Lower leg skin (tissue), 4 donors: ENCODE results near the gene HAO1. TPM values are rescaled to one million over a fixed set of nuclear protein-coding genes. Genes with fewer than 3 reads are reported as not detected.

Experiments used
- DNase-seq, 2 donors: peaks; one replicate each; pipeline ENCODE4 v3.0.0-alpha.2; 2019; ENCODE audit warnings: low spot score in 2 of 2
- H3K4me3 ChIP-seq: fragments of 200-600 bp; sonication (generic); 2 replicates; pipeline ENCODE4 v1.5.1; 2017; ENCODE audit warnings: mild to moderate bottlenecking, low read depth; ENCODE audit not compliant: poor library complexity, severe bottlenecking
- CTCF ChIP-seq, 3 donors: fragments of 450-650 bp; IDR thresholded peaks; one replicate each; pipeline ENCODE4 v1.5.1; 2016; ENCODE audit warnings: antibody characterized with exemption in 3 of 3, mild to moderate bottlenecking in 3 of 3, moderate library complexity in 2 of 3
- POLR2A ChIP-seq, 2 donors: fragments of 450-650 bp; IDR thresholded peaks; one replicate each; pipeline ENCODE4 v1.6.1; 2016 to 2017; ENCODE audit warnings: antibody characterized with exemption in 2 of 2, mild to moderate bottlenecking in 1 of 2, moderate library complexity in 1 of 2
- WGBS, 2 donors: methylation state at CpG; one replicate each; pipeline ENCODE4 v1.1.5; 2018; 5-methylcytosine and 5-hydroxymethylcytosine counted together
- intact Hi-C: fragments of 100-400 bp; cut with DNase I; formaldehyde crosslinking; loops from one replicate; pipeline ENCODE4 v1.15.0; 2023; ENCODE audit warnings: low total_unique reads
- total RNA-seq, 4 donors: library from RNA; depleted of rRNA; stranded (reverse); fragments of >200 nt; gene quantifications; one replicate each; pipeline ENCODE4 v1.1.0, GENCODE V29; 2016

HAO1 gene
- total RNA-seq, 4 donors from 2014 or later = not detected

- 84 to 85% methylated on average over 7 of the region's 7 CpGs for WGBS, 2 donors
- intact Hi-C loops = no loop called here
- H3K4me3 ChIP-seq = no peak overlapping the region
- no peak for DNase-seq
- TF ChIP-seq CTCF (IDR thresholded peaks at IDR 0.05) = no peak
- no peak for TF ChIP-seq POLR2A (IDR thresholded peaks at IDR 0.05)
These were observed 89.3 kb downstream of the HAO1 start for GRCh38 chr20:7850775-7851490.

GRCh38 chr20:7849675-7850074 is 90.6 kb downstream of the HAO1 start:
- WGBS, 2 donors = 94 to 97% methylated on average over 2 of the region's 2 CpGs
- no peak overlapping the region for H3K4me3 ChIP-seq
- no peak for DNase-seq
- intact Hi-C loops = no loop called here
- TF ChIP-seq CTCF (IDR thresholded peaks at IDR 0.05) (no peak), POLR2A (IDR thresholded peaks at IDR 0.05) (no peak)

- TF ChIP-seq CTCF (IDR thresholded peaks at IDR 0.05) = no peak
- no peak for TF ChIP-seq POLR2A (IDR thresholded peaks at IDR 0.05)
- WGBS, 2 donors = 81 to 88% methylated on average over 2 of the region's 2 CpGs
These were observed 91.9 kb downstream of the HAO1 start for GRCh38 chr20:7848351-7848750.

GRCh38 chr20:7843613-7844012 is 96.6 kb downstream of the HAO1 start:
- TF ChIP-seq POLR2A (IDR thresholded peaks at IDR 0.05) = no peak
- intact Hi-C loops = no loop called here
- peak; percentile 42 to 87 for DNase-seq
- H3K4me3 ChIP-seq = no peak overlapping the region

More at GRCh38 chr20:7848351-7848750, 91.9 kb downstream of the HAO1 start:
- no peak overlapping the region for H3K4me3 ChIP-seq
- intact Hi-C loops = no loop called here
- no peak for DNase-seq

GRCh38 chr20:7841971-7842310 is 98.3 kb downstream of the HAO1 start:
- 6 to 12% methylated on average over 2 of the region's 2 CpGs for WGBS, 2 donors
- TF ChIP-seq POLR2A (IDR thresholded peaks at IDR 0.05) = no peak
- TF ChIP-seq CTCF (IDR thresholded peaks at IDR 0.05) = no peak
- intact Hi-C loops = no loop called here
- DNase-seq = no peak
- H3K4me3 ChIP-seq = no peak overlapping the region

- DNase-seq = no peak
- 45 to 67% methylated on average over 2 of the region's 2 CpGs for WGBS, 2 donors
- intact Hi-C loops = no loop called here
- H3K4me3 ChIP-seq = no peak overlapping the region
- TF ChIP-seq CTCF (IDR thresholded peaks at IDR 0.05) (no peak), POLR2A (IDR thresholded peaks at IDR 0.05) (no peak)
These were observed 98.8 kb downstream of the HAO1 start for GRCh38 chr20:7841291-7841970.
